ENCODE data around the gene EEF1AKMT4. TPM values are rescaled to one million over a fixed set of nuclear protein-coding genes. Genes with fewer than 3 reads are reported as not detected.

Gene EEF1AKMT4
- total and polyA plus RNA-seq, 2 of the 8 experiments (the other 6 are each of a cell fraction or from before 2014, with no cell fraction given): 9.3 to 30.1 TPM

DNA sequence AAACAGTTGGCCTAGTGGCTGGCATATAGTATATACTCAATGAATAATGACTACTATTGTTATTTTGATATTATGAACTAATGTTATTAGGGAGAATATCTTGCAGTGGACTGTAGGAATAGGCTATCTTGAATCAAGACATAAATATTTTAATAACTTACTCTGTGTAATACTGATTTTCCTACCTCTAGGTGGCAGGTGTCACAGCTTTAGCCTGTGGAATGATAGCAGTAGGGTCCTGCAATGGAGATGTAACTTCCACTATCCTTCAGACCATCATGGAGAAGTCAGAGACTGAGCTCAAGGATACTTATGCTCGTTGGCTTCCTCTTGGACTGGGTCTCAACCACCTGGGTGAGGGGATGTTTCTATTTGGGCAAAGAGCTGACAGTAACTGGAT, 56.1 kb downstream of the EEF1AKMT4 start:
- Histone ChIP-seq H2BK15ac (ENCODE audit: low read length) (no peak overlapping the region), H4K20me1 (replicated peaks in 1 of 2; ENCODE audit: control insufficient read depth in 1 of 2, insufficient read depth in 2 of 2, low read length in 2 of 2) (peaks cover 0 to 2% of the 10 kb centered on the region in 2 experiments), H3K27me3 (replicated peaks in 1 of 4; ENCODE audit: control insufficient read depth in 3 of 4, extremely low read depth in 1 of 4, insufficient read depth in 3 of 4, low read length in 3 of 4) (no peaks in the 10 kb centered on the region), H4K8ac (ENCODE audit: extremely low read depth, insufficient read depth, low read length) (no peak overlapping the region), H2BK12ac (ENCODE audit: low read depth, low read length) (no peak overlapping the region), H3K9ac (replicated peaks in 1 of 4; ENCODE audit: extremely low read depth in 1 of 4, low read depth in 3 of 4, low read length in 3 of 4) (no peak overlapping the region), H3K4ac (replicated peaks; ENCODE audit: insufficient read length, low read depth, low read length) (no peak overlapping the region), H2BK5ac (ENCODE audit: low read depth, low read length) (no peak overlapping the region), H3K4me2 (ENCODE audit: insufficient read depth in 1 of 2, low read depth in 2 of 2, low read length in 2 of 2) (no peak overlapping the region), H2AK5ac (ENCODE audit: low read depth, low read length) (no peak overlapping the region), H3K18ac (ENCODE audit: extremely low read depth, low read length) (no peak overlapping the region), H3K36me3 (ENCODE audit: control insufficient read depth in 2 of 4, insufficient read depth in 4 of 4, low read length in 3 of 4) (peaks cover 57 to 82% (median 69%) of the 10 kb centered on the region in 4 experiments), H3K4me1 (replicated peaks in 1 of 4; ENCODE audit: control insufficient read depth in 3 of 4, insufficient read depth in 4 of 4, low read length in 3 of 4) (no peaks in the 10 kb centered on the region), H3K4me3 (ENCODE audit: extremely low read depth in 1 of 4, insufficient read depth in 2 of 4, low read depth in 3 of 4, low read length in 4 of 4) (no peak overlapping the region), H3K14ac (ENCODE audit: insufficient read length) (no peak overlapping the region), H3K9me3 (ENCODE audit: insufficient read depth in 2 of 2, low read depth in 1 of 2, low read length in 1 of 2) (no peaks in the 10 kb centered on the region), H3K27ac (ENCODE audit: low read depth, low read length) (no peak overlapping the region), H3K56ac (replicated peaks; ENCODE audit: insufficient read length, low read depth, low read length) (no peak overlapping the region), H4K91ac (replicated peaks; ENCODE audit: insufficient read length, low read length) (no peak overlapping the region), H3K23me2 (ENCODE audit: low read depth, low read length) (no peaks in the 10 kb centered on the region), H3K79me2 (ENCODE audit: control insufficient read depth in 1 of 2, insufficient read depth in 2 of 2, low read length in 2 of 2) (peaks cover 0 to 6% of the 10 kb centered on the region in 2 experiments; a peak in 3 of 4 replicates), H3K79me1 (ENCODE audit: low read depth, low read length) (peaks cover 1% of the 10 kb centered on the region), H2AFZ (ENCODE audit: low read length) (no peak overlapping the region), H3K23ac (ENCODE audit: insufficient read length) (no peak overlapping the region), H4K5ac (ENCODE audit: insufficient read length, low read depth, low read length) (no peak overlapping the region), H2BK120ac (replicated peaks; ENCODE audit: low read depth, low read length) (no peak overlapping the region), H2BK20ac (ENCODE audit: low read length) (no peak overlapping the region)
- DNase-seq (ENCODE audit: low read depth in 1 of 2, low spot score in 2 of 2) (no peak), FAIRE-seq (no peak)
- CTCF ChIA-PET (ENCODE audit: partially characterized antibody): interaction anchor here (0.6 to 4.1 kb wide), 10 partner anchors 11 to 95 kb away, joined by 3 to 10 read pairs (median 5); no protein-coding TSS in a partner anchor
- 85% methylated on average over 1 of the region's 1 CpG; no CpG with 5 or more reads in 1 of the 2 experiments for WGBS, 2 experiments (ENCODE audit: extremely low coverage in 1 of 2, insufficient coverage in 1 of 2, insufficient read length in 1 of 2, insufficient replicate concordance in 2 of 2, low coverage in 1 of 2, low lambda C conversion rate in 2 of 2, missing lambda C conversion rate in 1 of 2)
- POLR2A ChIA-PET (ENCODE audit: partially characterized antibody): interaction anchor here (0.9 to 1.9 kb wide), 8 partner anchors 10 to 33 kb away, joined by 3 to 18 read pairs (median 4); no protein-coding TSS in a partner anchor

Data from H1 (cell line).